ENCODE data around the gene LRRC37B.
"Not testable (repeated sequence)": the region's sequence is repeated elsewhere in the genome, so short reads cannot be mapped to it uniquely, and the experiment has no call there.

LRRC37B gene

GRCh38 chr17:32006957-32007462, at the start of gene LRRC37B:
Gene LRRC37B, plus strand, starts transcription at chr17:32007383. Its CDS starts 14,010 bp downstream, at chr17:32021393.
- DNase-seq = peak; percentile 92

GRCh38 chr17:31964131-31964530, 43.1 kb upstream of the LRRC37B start:
- not testable (repeated sequence) for DNase-seq

- DNase-seq = no peak
Observed at GRCh38 chr17:31967648-31968047, 39.5 kb upstream of the LRRC37B start.

GRCh38 chr17:31970416-31970815, 36.8 kb upstream of the LRRC37B start:
- DNase-seq = not testable (repeated sequence)

GRCh38 chr17:31974269-31975071, 32.7 kb upstream of the LRRC37B start:
- DNase-seq = not testable (repeated sequence)

GRCh38 chr17:31975391-31975790, 31.8 kb upstream of the LRRC37B start:
- not testable (repeated sequence) for DNase-seq

- DNase-seq = not testable (repeated sequence)
Observed at GRCh38 chr17:31991821-31992220, 15.4 kb upstream of the LRRC37B start.

- no peak for DNase-seq
Observed at GRCh38 chr17:31997005-31997404, 10.2 kb upstream of the LRRC37B start.

- peak; percentile 56 for DNase-seq
Observed at GRCh38 chr17:32007463-32008298, 498 bp downstream of the LRRC37B start.

GRCh38 chr17:32009262-32009542, 2.0 kb downstream of the LRRC37B start:
- no peak for DNase-seq

GRCh38 chr17:32010114-32010513, 2.9 kb downstream of the LRRC37B start:
- DNase-seq = no peak

- DNase-seq = no peak
Observed at GRCh38 chr17:32015245-32016013, 8.2 kb downstream of the LRRC37B start.

- no peak for DNase-seq
Observed at GRCh38 chr17:32016231-32016630, 9.0 kb downstream of the LRRC37B start.

GRCh38 chr17:32019228-32019627, 12.0 kb downstream of the LRRC37B start:
- no peak for DNase-seq

- DNase-seq = no peak
Observed at GRCh38 chr17:32020943-32021614, 13.9 kb downstream of the LRRC37B start.

- DNase-seq = no peak
Observed at GRCh38 chr17:32021615-32021955, 14.4 kb downstream of the LRRC37B start.

GRCh38 chr17:32022554-32022953, 15.4 kb downstream of the LRRC37B start:
- DNase-seq = not testable (repeated sequence)

GRCh38 chr17:32027271-32027670, 20.1 kb downstream of the LRRC37B start:
- DNase-seq = not testable (repeated sequence)

GRCh38 chr17:32033223-32033622, 26.0 kb downstream of the LRRC37B start:
- no peak for DNase-seq

GRCh38 chr17:32033812-32034211, 26.6 kb downstream of the LRRC37B start:
- not testable (repeated sequence) for DNase-seq

GRCh38 chr17:32040246-32040645, 33.1 kb downstream of the LRRC37B start:
- not testable (repeated sequence) for DNase-seq

GRCh38 chr17:32041306-32041875, 34.2 kb downstream of the LRRC37B start:
- DNase-seq = not testable (repeated sequence)
